ENCODE results near the gene FBXO46. TPM values are rescaled to one million over a fixed set of nuclear protein-coding genes. Genes with fewer than 3 reads are reported as not detected.
"Not testable (repeated sequence)": the region's sequence is repeated elsewhere in the genome, so short reads cannot be mapped to it uniquely, and the experiment has no call there.

FBXO46 gene
- total RNA-seq, 1 donor from 2014 or later = 5.6 TPM

DNA sequence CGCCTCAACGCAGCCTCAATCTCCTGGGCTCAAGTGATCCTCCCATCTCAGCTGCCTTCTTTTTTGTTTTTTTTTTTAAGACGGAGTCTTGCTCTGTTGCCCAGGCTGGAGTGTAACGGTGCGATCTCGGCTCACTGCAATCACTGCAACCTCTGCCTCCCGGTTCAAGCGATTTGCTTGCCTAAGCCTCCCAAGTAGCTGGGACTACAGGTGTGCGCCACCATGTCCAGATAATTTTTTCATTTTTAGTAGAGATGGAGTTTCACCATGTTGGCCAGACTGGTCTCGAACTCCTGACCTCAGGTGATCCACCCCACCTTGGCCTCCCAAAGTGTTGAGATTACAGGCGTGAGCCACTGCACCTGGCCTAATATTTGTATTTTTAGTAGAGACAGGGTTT is 10.6 kb downstream of the FBXO46 start:
- DNase-seq = not testable (repeated sequence)

DNA sequence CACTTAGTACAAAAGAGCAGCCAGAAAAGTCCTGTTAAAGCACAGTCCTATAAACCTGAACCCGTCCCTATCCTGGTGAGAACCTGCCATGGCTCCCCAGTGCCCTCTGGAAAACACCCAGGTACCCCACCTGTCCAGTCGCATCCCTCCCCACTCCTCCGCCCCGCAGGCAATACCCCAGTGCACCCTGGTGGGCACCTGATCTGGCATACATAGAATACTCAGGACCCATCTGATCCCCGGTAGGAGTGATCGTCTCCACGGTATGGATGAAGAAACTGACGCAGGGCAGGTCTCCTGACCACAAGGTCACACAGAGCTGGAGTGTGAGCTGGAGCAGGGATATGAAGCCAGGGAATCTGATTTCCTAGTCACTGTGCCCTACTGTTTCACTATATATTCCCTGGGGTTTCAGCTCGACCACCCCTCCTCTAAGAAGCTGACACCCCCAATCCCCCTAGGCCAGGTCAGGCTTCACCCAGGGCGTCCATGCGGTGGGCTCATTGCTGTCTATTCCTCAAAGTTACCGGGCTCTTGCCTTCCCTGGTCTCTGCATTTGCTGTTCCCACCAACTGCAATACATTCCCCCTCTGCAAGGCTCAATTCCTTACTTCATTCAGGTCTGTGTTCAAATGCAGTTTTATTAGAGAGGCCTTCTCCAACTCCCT is 12.6 kb downstream of the FBXO46 start:
- DNase-seq = no peak

DNA sequence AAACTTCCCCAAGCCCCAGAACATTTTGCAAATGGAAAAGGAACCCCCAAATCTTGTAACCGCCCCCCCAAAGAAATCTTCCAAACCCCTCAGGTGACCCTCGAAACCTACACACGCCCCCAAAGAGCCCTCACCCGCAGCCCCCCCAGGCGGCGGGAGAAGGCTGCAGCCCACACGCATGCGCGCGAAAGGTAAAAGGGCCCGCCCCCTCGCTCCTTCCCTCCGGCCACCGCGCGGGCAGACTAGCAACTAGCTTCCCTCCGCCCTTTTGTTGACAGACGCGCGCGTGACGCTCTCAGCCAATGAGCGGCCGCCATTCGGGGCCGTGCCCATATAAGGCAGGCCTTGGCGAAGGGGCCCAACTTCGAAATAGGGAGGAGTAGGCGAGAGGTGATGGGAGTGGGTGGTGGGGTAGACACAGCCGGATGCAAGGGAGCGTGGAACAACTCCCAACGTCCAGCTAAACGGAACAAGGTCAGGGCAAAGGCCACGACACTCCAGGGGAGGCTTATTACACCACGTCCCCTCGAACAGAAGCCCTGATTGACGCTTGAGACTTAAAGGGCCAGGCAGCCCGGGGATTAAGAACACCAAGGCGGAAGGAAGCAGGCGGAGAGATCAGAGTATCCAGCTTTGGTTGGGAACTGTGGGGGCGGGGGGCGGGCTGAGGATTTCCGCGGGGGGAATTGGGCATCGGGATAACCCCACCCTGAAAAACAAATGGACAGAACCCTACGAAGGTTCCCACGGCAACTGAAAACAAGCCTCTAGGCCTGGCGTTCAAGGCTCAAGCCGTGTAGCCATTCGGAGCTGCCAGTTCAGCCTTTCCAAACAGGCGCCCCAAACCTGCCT is 13.3 kb downstream of the FBXO46 start:
- peak; percentile 97 for DNase-seq

DNA sequence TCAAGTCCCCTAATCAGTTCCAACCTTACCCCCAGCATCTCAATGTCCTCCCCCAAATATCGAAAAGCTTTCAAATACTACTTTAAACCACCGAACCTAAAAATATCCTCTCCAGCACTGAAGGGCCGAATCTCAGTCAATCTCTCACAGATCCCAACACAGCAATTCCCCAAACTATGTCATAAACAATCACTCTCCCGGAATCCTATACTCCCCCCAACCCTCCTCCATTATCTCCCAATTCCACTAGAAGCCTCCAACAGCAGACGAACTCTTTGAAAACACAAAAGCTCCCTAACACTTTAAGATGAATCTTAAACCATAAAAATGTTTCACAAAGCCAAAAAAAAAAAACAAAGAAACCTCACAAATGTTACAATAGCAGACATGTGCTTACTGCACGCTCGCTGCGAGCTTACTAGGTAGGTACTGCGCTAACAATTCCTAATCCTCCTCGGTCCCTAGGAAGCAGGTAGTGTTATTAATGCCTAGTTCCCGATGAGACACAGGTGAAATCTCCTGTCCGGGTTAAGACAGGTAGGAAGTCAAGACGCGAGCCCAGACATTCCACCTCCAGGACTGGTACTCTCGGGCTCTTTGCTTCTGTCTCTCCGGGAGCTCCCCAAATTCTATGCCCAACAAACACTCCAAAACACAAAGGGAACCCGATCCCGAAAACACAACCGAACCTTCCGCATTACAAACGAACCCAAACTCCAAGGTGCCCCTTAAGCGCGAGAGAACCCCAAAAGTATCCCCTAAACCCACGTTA is 14.2 kb downstream of the FBXO46 start:
- peak; percentile 33 for DNase-seq

DNA sequence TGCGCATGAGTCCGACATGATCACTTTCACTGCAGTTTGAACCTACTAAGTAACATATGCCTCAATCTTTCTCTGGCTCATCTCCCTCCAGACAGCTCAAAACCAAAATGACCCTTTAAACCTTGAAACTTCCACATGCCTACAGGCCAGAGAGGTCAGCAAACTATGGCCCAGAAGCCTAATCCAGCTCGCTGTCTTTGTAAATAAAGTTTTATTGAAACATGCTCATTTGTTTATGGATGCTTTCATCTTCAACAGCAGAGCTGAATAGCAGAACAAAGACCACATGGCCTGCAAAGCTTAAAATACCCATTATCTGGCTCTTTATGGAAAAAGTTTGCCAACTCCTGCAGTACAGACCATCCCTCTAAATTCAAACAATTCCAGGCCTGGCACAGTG is 15.6 kb downstream of the FBXO46 start:
- no peak for DNase-seq

DNA sequence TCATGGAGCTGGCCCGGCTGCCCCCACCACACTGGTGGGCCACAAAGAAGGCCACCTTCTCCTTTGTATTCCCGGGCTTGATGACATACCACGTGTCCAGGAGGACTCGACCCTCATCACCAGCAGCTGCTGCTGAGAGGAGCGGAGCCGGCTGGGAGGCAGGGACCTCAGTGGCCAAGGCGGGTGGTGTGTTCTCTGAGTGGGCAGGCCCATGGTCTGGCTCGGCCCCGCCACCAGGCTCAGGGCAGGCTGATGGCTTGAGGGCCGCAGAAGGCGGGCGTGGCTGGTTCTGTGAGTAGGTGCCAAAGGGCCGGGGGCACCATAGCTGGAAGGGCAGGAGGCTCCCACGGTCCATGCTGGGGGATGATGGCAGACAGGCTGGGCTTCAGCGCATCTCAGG is 17.6 kb downstream of the FBXO46 start:
- no peak for DNase-seq

DNA sequence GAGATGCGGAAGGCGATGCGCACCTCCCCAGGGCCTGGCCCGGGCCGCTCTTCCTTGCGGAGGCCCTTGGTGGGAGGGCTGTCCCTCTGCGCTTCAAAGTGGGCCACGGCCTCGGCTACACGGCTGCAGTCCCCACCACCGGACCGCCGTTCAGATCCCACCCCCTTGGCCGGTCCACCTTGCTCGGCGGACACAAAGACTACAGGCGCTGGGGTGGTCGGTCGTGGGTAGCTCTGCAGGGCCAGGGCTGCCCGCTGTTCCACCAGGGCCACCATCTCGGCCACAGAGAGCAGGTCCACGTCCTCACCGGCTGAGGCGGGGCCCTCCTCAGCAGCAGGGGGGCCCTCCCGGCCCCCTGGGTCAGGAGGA is 18.0 kb downstream of the FBXO46 start:
- no peak for DNase-seq

DNA sequence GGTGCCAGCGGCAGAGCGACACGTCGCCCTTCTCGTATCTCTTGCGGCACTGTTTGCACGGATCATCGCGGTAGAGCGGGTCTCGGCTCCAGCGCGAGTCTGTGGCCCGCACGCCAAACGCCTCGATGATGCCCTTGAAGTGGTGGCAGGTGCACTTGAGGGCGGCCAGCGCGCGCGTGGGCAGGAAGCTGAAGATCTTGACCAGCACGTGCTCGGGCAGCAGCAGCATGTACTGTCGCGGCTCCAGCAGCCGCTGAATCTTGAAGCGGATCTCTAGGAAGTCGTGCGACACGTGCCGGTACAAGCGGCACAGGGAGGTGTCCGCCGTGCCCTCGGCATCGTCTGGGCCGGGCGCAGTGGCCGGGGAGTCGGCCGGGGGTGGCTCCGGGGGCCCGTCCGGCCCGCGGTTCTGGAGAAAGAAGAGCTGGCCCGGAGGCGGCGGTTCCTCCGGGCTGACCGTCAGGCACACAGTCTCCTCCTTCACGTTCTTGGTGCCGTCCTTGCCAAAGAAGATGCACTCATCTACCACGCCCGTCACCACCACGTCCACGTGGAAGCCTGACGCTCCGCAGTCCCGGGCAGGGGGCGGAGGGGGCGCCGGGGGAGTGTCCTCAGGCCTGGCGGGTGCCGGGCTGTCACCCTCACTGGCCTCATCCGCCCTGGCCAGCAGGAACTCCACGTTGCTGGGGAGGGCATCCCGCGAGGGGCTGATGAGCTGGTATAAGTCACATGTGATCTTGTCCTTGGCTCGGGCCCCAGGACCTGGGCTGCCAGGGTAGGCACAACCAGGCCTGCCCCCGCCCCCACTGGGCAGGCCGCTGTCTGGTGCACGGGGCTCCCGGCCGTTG is 18.6 kb downstream of the FBXO46 start:
- no peak for DNase-seq

DNA sequence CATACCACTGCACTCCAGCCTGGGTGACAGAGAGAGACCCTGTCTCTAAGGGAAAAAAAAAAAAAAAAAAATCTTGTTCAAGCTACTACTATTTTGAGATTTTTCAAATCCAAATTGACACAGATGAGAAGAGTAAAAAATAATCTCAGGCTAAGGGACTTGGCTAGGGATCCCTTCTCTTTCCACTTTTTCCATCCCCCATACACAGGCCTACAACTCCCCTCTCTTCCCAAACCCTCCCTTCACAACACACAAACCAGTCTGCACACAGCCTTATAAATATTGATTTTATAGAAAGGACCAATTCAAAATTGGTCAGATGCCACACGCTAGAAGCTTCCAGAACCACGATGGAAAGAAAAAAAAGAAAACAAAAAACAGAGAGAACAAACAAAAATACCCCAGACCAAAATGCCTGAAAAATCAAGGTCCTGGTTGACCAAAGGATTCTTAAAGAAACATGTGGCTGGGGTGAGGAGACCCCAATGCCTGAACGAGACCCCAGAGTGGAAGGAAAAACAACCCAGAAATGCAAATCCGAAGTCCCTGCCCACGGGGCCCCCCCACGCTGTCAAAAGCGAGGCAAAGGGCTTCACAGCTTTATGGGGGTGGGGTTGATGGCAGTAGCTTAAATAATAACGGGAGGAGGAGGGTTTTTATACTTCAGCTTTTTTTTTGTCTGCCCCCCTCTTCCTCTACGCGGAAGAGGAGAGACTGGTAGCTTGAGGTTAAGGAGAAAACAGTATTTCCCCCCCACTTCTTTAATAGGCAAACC is 20.2 kb downstream of the FBXO46 start:
- DNase-seq = no peak

DNA sequence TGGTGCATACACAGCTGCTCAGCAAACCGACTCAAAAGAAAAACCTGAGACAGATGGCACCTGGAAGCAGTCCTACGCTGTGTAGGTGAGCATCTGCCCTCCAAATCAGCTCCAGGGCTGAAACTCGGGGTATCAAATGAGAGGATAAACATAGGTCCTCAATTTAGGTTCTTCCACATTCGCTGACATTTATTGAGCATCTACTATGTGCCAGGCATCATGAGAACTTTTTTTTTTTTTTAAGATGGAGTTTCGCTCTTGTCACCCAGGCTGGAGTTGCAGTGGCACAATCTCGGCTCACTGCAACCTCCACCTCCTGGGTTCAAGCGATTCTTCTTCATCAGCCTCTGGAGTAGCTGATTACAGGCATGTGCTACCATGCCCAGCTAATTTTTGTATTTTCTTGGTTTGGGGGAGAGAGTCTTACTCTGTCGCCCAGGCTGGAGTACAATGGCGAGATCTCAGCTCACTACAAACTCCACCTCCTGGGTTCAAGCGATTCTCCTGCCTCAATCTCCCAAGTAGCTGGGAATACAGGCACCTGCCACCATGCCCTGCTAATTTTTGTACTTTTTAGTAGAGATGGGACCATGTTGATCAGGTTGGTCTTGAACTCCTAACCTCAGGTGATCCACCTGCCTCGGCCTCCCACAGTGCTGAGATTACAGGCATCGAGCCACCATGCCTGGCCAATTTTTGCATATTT is 24.8 kb downstream of the FBXO46 start:
- no peak for DNase-seq

DNA sequence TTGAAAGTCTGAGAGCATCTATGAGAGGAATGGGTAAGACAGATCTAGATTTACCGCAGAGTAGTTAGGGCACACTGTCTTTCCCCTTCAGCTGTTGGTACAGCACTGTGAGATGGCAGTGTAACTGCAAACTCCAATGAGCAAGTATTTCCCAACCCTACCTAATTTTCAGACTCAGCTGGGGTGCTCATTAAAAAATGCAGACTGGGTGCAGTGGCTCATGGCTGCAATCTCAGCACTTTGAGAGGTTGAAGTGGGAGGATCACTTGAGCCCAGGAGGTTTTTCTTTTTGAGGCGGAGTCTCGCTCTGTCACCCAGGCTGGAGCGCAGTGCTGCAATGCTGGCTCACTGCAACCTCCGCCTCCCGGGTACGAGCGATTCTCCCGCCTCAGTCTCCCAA is 25.6 kb downstream of the FBXO46 start:
- DNase-seq = no peak

DNA sequence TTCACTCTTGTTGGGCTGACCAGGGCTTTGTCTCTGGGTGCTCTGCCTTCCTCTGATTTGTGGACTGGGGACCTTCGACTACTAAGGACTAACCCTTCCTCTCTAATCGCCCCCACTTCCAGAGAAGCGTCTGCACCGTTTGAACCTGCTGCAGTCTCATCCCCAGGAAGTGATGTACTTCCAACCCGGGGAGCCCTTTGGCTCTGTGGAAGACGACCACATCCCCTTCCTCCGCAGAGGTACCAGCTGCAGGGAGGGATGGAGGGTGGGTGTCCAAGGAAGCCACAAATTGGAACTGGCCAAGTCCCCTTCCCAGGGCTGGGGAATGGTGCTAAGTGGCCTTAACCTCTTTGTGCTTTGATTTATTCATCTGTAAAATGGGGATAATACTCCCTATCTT is 29.0 kb downstream of the FBXO46 start:
- DNase-seq = no peak

DNA sequence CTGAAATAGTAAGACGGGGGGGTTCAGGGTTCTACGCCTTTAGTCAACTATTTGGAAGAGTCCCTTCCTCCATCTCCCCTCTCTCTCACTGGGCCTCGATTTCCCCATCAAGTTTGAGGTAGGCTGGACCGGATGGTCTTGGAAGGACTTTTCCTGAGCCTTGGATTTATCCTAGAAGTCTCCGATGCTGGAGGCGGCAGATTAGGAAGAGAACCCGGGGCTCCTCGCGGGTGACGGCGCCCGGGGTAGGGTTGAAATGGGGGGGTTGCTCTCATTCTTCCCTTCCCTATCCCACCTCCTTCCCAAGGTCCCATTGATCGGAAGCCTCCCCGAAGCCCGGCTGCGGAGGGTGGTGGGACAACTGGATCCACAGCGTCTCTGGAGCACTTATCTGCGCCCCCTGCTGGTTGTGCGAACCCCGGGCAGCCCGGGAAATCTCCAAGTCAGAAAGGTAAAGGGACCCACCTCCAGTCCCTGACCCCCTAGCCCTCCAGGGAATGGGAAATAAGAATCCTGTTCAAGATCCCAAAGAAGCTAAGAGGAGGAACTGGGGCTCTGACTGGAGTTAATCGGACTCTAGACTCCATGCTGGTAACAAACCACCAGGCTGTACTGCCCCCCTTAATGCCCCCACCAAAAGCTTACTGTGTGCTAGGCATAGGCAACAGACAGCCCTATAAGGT is 37.4 kb downstream of the FBXO46 start:
- DNase-seq = peak; percentile 18

DNA sequence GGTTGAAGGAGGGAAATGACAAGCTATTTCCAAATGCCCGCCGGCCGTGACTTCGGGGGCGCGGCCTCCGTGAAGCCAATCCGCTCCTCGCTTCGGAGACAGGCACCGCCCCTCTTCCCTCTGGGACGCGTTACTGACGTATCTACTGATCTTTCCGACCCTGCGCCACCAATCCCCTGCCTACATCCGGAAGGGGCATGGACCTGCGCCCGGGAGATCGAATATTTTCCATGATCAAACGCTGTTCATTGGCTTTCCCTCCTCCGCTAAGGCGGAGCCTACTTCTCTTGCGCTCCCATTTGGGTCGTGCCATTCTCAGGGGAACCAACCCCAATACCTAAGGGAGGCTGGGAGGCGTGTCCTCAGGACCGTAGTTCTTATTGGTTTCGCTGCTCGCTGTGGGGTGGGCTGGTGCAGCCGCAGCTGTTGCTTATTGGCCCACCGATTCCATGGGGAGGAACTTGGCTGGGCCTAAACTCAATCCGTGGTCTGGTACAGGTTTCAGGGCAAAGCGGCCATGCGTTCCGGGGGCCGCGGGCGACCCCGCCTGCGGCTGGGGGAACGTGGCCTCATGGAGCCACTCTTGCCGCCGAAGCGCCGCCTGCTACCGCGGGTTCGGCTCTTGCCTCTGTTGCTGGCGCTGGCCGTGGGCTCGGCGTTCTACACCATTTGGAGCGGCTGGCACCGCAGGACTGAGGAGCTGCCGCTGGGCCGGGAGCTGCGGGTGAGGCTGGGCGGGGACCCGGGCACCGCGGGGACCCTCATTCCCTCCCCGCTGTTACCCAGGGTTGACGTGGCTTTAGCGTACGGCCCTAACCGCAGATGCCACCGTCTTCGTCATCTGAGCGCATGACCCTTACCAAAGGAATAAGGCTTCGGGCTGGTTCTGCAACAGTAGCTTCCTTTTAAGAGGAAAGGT is 38.2 kb downstream of the FBXO46 start, which contains the start of gene QPCTL:
TSS of gene QPCTL (plus strand) at position 480 of the 919 bp plus-strand sequence. CDS start at position 518, 38 bp downstream.
- peak; percentile 98 for DNase-seq

DNA sequence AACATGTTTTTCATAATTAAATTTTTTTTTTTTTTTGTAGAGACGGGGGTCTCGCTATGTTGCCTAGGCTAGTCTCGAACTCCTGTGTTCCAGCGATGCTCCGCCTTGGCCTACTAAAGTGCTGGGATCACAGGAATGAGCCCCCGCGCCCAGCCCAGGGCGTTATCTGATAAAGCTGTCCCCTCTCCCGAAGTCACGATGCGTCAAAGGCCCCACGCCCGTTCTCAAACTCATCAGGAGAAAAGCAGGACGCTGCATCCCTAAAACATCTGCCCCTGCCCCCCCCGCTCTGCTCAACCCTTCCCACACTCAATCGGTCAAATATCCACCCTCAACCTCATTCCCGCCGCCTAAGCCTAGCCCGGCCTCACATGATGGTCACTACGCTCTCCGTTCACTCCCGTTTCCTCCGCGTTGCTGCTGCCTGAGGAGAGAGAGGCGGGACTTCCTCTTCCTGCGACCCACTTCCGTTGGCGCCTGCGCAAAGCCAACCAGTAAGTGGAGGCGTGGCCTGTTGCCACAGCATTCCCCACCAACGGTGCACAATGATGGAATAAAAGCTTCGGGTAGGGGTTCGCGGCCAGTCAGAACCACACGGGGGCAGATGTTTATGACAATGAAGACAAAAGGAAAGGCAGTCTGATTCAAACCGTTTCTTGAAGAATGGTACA is 39.0 kb downstream of the FBXO46 start, which contains the start of gene SNRPD2:
TSS of gene SNRPD2 (minus strand) at position 438 of the 671 bp plus-strand sequence. CDS start at position 373, 65 bp downstream.
- peak; percentile 95 for DNase-seq

DNA sequence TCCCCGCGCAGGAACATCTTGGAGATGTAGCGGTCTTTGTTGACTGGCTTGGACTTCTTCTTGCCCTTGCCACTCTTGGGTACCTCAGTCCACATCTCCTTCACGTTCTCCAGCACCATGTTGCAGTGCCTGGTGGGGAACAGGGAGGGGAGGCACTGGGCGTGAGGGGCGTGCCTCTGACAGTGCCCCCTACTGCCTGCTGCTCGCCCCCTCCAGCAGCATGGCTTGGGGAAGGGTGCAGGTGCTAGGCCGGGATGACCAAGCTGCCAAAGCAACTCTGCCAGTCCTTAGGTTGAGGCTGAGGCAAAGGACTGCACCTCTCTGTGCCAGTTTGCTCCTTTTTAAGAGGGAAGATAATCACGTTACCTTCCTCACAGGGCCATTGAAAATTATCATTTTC is 43.1 kb downstream of the FBXO46 start:
- DNase-seq = no peak

DNA sequence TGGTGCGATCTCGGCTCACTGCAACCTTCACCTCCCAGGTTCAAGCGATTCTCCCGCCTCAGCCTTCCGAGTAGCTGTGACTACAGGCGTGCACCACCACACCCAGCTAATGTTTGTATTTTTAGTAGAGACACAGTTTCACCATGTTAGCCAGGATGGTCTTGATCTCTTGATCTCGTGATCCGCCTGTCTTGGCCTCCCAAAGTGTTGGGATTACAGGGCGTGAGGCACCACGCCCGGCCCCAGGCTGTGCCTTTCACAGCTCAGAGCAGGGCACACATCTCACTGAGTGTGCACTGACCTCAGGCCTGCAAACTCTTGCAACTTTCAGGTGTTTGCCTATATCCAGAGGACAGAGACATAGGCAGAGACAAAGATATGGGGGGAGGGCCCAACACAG is 45.7 kb downstream of the FBXO46 start:
- DNase-seq = not testable (repeated sequence)

DNA sequence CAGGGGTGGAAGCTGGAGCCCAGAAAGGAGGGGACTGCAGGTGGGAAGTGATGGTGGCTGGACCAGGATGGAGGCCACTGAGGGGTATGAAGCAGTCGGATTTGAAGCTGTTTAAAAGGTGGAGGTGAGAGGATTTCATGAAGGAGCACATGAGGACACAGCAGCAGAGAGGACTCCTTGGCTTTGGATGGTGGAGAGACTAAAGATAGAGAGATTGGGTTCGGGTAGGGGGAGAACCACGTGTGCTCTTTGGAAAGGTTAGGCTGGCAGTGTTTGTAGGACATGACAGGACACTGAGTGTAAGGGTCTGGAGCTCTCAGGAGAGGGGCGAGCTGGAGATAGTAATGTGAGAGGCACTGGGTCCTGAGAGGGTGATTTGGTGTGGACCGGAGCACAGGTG is 47.8 kb downstream of the FBXO46 start:
- DNase-seq = no peak

Measured in skin of body (tissue), 2 donors.